ENCODE data around the gene NXF3.
"Not testable (repeated sequence)": the region's sequence is repeated elsewhere in the genome, so short reads cannot be mapped to it uniquely, and the experiment has no call there.

The NXF3 gene

GRCh38 chrX:103092942-103093341 is at the start of gene NXF3:
Gene NXF3, minus strand, starts transcription at chrX:103093143. Its CDS starts 120 bp downstream, at chrX:103093023.
- no peaks in the 10 kb centered on the region for H3K36me3 ChIP-seq (ENCODE audit: insufficient read depth, low read length)
- H3K9ac ChIP-seq (ENCODE audit: low read length) = no peak within 1 kb of the TSS

DNA sequence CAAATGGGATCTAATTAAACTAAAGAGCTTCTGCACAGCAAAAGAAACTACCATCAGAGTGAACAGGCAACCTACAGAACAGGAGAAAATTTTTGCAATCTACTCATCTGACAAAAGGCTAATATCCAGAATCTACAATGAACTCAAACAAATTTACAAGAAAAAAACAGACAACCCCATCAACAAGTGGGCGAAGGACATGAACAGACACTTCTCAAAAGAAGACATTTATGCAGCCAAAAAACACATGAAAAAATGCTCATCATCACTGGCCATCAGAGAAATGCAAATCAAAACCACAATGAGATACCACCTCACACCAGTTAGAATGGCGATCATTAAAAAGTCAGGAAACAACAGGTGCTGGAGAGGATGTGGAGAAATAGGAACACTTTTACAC is 43.6 kb upstream of the NXF3 start:
- not testable (repeated sequence) for H3K27me3 ChIP-seq (ENCODE audit: insufficient read depth, low read length); H3K4me3 ChIP-seq (ENCODE audit: low read depth, low read length, poor library complexity, severe bottlenecking); H3F3A ChIP-seq (ENCODE audit: insufficient read depth, low read length); H4K20me1 ChIP-seq (ENCODE audit: insufficient read depth, low read length); H3K9me3 ChIP-seq (ENCODE audit: low read length); H3K4me2 ChIP-seq (ENCODE audit: low read length); H2AFZ ChIP-seq (ENCODE audit: low read length); H3K36me3 ChIP-seq (ENCODE audit: insufficient read depth, low read length); H3K4me1 ChIP-seq (ENCODE audit: insufficient read depth, low read length, severe bottlenecking); H3K9ac ChIP-seq (ENCODE audit: low read length); H3K27ac ChIP-seq (ENCODE audit: low read depth, low read length, poor library complexity, severe bottlenecking); H3K9me2 ChIP-seq (ENCODE audit: low read depth, low read length); H3K79me2 ChIP-seq (ENCODE audit: insufficient read depth, low read length)

More at GRCh38 chrX:103092942-103093341, at the start of gene NXF3:
- Histone ChIP-seq H3K27ac (ENCODE audit: low read depth, low read length, poor library complexity, severe bottlenecking) (no peak within 1 kb of the TSS), H3K9me2 (ENCODE audit: low read depth, low read length) (no peaks in the 10 kb centered on the region), H3K4me1 (ENCODE audit: insufficient read depth, low read length, severe bottlenecking) (no peaks in the 10 kb centered on the region), H3K4me2 (ENCODE audit: low read length) (no peak within 1 kb of the TSS), H3F3A (ENCODE audit: insufficient read depth, low read length) (no peaks in the 10 kb centered on the region), H3K27me3 (ENCODE audit: insufficient read depth, low read length) (no peaks in the 10 kb centered on the region), H3K79me2 (ENCODE audit: insufficient read depth, low read length) (no peaks in the 10 kb centered on the region), H3K9me3 (ENCODE audit: low read length) (no peaks in the 10 kb centered on the region), H4K20me1 (ENCODE audit: insufficient read depth, low read length) (no peaks in the 10 kb centered on the region), H2AFZ (ENCODE audit: low read length) (no peak within 1 kb of the TSS), H3K4me3 (ENCODE audit: low read depth, low read length, poor library complexity, severe bottlenecking) (no peak within 1 kb of the TSS)
- TF ChIP-seq, protein P1, sequence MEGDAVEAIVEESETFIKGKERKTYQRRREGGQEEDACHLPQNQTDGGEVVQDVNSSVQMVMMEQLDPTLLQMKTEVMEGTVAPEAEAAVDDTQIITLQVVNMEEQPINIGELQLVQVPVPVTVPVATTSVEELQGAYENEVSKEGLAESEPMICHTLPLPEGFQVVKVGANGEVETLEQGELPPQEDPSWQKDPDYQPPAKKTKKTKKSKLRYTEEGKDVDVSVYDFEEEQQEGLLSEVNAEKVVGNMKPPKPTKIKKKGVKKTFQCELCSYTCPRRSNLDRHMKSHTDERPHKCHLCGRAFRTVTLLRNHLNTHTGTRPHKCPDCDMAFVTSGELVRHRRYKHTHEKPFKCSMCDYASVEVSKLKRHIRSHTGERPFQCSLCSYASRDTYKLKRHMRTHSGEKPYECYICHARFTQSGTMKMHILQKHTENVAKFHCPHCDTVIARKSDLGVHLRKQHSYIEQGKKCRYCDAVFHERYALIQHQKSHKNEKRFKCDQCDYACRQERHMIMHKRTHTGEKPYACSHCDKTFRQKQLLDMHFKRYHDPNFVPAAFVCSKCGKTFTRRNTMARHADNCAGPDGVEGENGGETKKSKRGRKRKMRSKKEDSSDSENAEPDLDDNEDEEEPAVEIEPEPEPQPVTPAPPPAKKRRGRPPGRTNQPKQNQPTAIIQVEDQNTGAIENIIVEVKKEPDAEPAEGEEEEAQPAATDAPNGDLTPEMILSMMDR (IDR thresholded peaks at IDR 0.05; ENCODE audit: low read length) = no peak
- TF ChIP-seq EZH2 (IDR thresholded peaks at IDR 0.05; ENCODE audit: borderline replicate concordance, low read length) = no peak

GRCh38 chrX:103124284-103124683 is 31.3 kb upstream of the NXF3 start:
- Histone ChIP-seq H3K27me3 (ENCODE audit: insufficient read depth, low read length) (no peaks in the 10 kb centered on the region), H3K79me2 (ENCODE audit: insufficient read depth, low read length) (no peaks in the 10 kb centered on the region), H4K20me1 (ENCODE audit: insufficient read depth, low read length) (no peaks in the 10 kb centered on the region), H3K27ac (ENCODE audit: low read depth, low read length, poor library complexity, severe bottlenecking) (no peak overlapping the region), H3K36me3 (ENCODE audit: insufficient read depth, low read length) (no peaks in the 10 kb centered on the region), H3K9me2 (ENCODE audit: low read depth, low read length) (no peaks in the 10 kb centered on the region), H3K4me3 (ENCODE audit: low read depth, low read length, poor library complexity, severe bottlenecking) (no peak overlapping the region), H3K4me1 (ENCODE audit: insufficient read depth, low read length, severe bottlenecking) (no peaks in the 10 kb centered on the region), H2AFZ (ENCODE audit: low read length) (no peak overlapping the region), H3K4me2 (ENCODE audit: low read length) (no peak overlapping the region), H3K9me3 (ENCODE audit: low read length) (no peaks in the 10 kb centered on the region), H3F3A (ENCODE audit: insufficient read depth, low read length) (no peaks in the 10 kb centered on the region), H3K9ac (ENCODE audit: low read length) (no peak overlapping the region)
- TF ChIP-seq, protein P1 (IDR thresholded peaks at IDR 0.05; ENCODE audit: low read length) = no peak
- no peak for TF ChIP-seq EZH2 (IDR thresholded peaks at IDR 0.05; ENCODE audit: borderline replicate concordance, low read length)

GRCh38 chrX:103120748-103121147 is 27.8 kb upstream of the NXF3 start:
- H3K36me3 ChIP-seq (ENCODE audit: insufficient read depth, low read length) = no peaks in the 10 kb centered on the region
- no peaks in the 10 kb centered on the region for H3F3A ChIP-seq (ENCODE audit: insufficient read depth, low read length)
- no peak overlapping the region for H3K4me2 ChIP-seq (ENCODE audit: low read length)
- no peaks in the 10 kb centered on the region for H3K27me3 ChIP-seq (ENCODE audit: insufficient read depth, low read length)
- no peaks in the 10 kb centered on the region for H3K79me2 ChIP-seq (ENCODE audit: insufficient read depth, low read length)
- H3K9me2 ChIP-seq (ENCODE audit: low read depth, low read length) = no peaks in the 10 kb centered on the region
- H3K4me1 ChIP-seq (ENCODE audit: insufficient read depth, low read length, severe bottlenecking) = no peaks in the 10 kb centered on the region
- no peak overlapping the region for H3K27ac ChIP-seq (ENCODE audit: low read depth, low read length, poor library complexity, severe bottlenecking)
- no peak for TF ChIP-seq EZH2 (IDR thresholded peaks at IDR 0.05; ENCODE audit: borderline replicate concordance, low read length)
- TF ChIP-seq, protein P1 (IDR thresholded peaks at IDR 0.05; ENCODE audit: low read length) = no peak
- H2AFZ ChIP-seq (ENCODE audit: low read length) = no peak overlapping the region
- H3K4me3 ChIP-seq (ENCODE audit: low read depth, low read length, poor library complexity, severe bottlenecking) = no peak overlapping the region
- H3K9me3 ChIP-seq (ENCODE audit: low read length) = no peaks in the 10 kb centered on the region
- no peak overlapping the region for H3K9ac ChIP-seq (ENCODE audit: low read length)
- no peaks in the 10 kb centered on the region for H4K20me1 ChIP-seq (ENCODE audit: insufficient read depth, low read length)

GRCh38 chrX:103116970-103117369 is 24.0 kb upstream of the NXF3 start:
- not testable (repeated sequence) for H4K20me1 ChIP-seq (ENCODE audit: insufficient read depth, low read length); H3K4me1 ChIP-seq (ENCODE audit: insufficient read depth, low read length, severe bottlenecking)

More at GRCh38 chrX:103116970-103117369, 24.0 kb upstream of the NXF3 start:
- not testable (repeated sequence) for H3K36me3 ChIP-seq (ENCODE audit: insufficient read depth, low read length); H3F3A ChIP-seq (ENCODE audit: insufficient read depth, low read length); H3K9me3 ChIP-seq (ENCODE audit: low read length); H2AFZ ChIP-seq (ENCODE audit: low read length); H3K9ac ChIP-seq (ENCODE audit: low read length); H3K4me2 ChIP-seq (ENCODE audit: low read length); H3K27ac ChIP-seq (ENCODE audit: low read depth, low read length, poor library complexity, severe bottlenecking); H3K79me2 ChIP-seq (ENCODE audit: insufficient read depth, low read length); H3K9me2 ChIP-seq (ENCODE audit: low read depth, low read length); H3K27me3 ChIP-seq (ENCODE audit: insufficient read depth, low read length); H3K4me3 ChIP-seq (ENCODE audit: low read depth, low read length, poor library complexity, severe bottlenecking)
